Mesothelial cell of epicardium (in vitro differentiated cells): Measurements from ENCODE around the gene HUWE1. TPM values are rescaled to one million over a fixed set of nuclear protein-coding genes. Genes with fewer than 3 reads are reported as not detected.

Experiments used
- DNase-seq, 2 experiments: peaks; one replicate each; pipeline ENCODE4 v3.0.0; 2021; ENCODE audit warnings: low spot score in 2 of 2; ENCODE audit not compliant: unreplicated experiment in 2 of 2
- H3K27ac Mint-ChIP-seq: 2 replicates; pipeline ENCODE4 v1.8.0; 2021; ENCODE audit warnings: mixed read lengths
- H3K27me3 Mint-ChIP-seq: 2 replicates; pipeline ENCODE4 v1.8.0; 2021; ENCODE audit warnings: low read depth, mixed read lengths
- H3K36me3 Mint-ChIP-seq: 2 replicates; pipeline ENCODE4 v1.8.0; 2021; ENCODE audit warnings: mixed read lengths
- H3K4me1 Mint-ChIP-seq: 2 replicates; pipeline ENCODE4 v1.8.0; 2021; ENCODE audit warnings: mixed read lengths
- H3K4me3 Mint-ChIP-seq: 2 replicates; pipeline ENCODE4 v1.8.0; 2021; ENCODE audit warnings: mild to moderate bottlenecking, moderate library complexity, mixed read lengths
- H3K9me3 Mint-ChIP-seq: 2 replicates; pipeline ENCODE4 v1.8.0; 2021; ENCODE audit warnings: mixed read lengths
- CTCF ChIP-seq: fragments of 200-600 bp; sonication (generic); IDR thresholded peaks from one replicate; pipeline ENCODE4 v1.5.0; 2021; ENCODE audit warnings: antibody characterized with exemption; ENCODE audit not compliant: unreplicated experiment
- total RNA-seq: library from RNA; stranded (reverse); gene quantifications from 3 replicates; pipeline ENCODE4 v1.2.1, GENCODE V29; 2021

HUWE1 gene
- total RNA-seq, 1 donor from 2014 or later = 277 TPM

DNA sequence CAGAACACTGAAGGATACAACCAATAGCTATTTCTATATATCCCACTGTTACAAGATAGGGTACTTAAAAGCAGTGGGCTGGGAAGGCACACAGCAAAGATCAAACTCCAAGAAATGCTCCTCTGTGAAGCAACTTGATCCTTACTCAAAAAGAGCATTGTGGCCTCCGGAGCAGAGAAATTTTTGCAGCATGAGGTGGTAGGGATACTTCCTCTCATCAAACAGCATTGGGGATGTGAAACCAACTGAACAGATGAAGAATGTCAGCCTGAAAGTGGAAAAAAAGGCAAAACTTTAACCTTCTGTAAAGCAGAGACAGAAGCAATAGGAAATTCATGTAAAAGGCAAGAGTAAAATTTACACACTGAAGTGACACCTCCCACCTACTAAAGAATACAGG is 92.2 kb downstream of the HUWE1 start:
- no peak for DNase-seq
- no peak for TF ChIP-seq CTCF
- Mint-ChIP-seq H3K27ac (no peak overlapping the region), H3K9me3 (peaks cover 6% of the 10 kb centered on the region), H3K36me3 (peaks cover 30% of the 10 kb centered on the region), H3K4me1 (no peaks in the 10 kb centered on the region), H3K27me3 (no peaks in the 10 kb centered on the region), H3K4me3 (no peak overlapping the region)

GRCh38 chrX:53587795-53588420 is 98.6 kb downstream of the HUWE1 start:
- Mint-ChIP-seq H3K27ac (no peak overlapping the region), H3K9me3 (no peaks in the 10 kb centered on the region), H3K27me3 (no peaks in the 10 kb centered on the region), H3K36me3 (peaks cover 42% of the 10 kb centered on the region), H3K4me1 (no peaks in the 10 kb centered on the region), H3K4me3 (no peak overlapping the region)
- DNase-seq = no peak
- TF ChIP-seq CTCF = no peak

GRCh38 chrX:53584891-53585290 is 101.6 kb downstream of the HUWE1 start:
- Mint-ChIP-seq H3K4me3 (no peak overlapping the region), H3K27me3 (no peaks in the 10 kb centered on the region)

DNA sequence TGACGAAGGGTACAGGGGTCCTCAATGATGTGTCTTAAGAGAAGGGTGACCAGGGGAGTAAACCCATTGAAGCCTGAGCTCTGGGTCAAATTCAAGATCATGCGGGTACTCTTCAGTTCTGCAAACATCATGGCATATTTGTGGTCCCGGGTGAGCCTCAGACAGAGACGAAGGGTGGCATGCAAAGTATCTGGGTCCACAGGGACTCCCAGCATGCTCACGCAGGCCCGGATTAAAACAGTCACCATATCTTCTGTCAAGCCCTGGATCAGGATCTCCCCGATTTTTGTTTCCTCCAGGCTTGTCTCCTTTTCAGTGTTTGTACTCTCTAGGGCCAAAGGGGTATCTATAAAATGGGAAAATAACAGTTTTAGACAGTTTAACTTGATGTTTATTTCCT is 102.9 kb downstream of the HUWE1 start:
- H3K36me3 Mint-ChIP-seq = peaks cover 42% of the 10 kb centered on the region
- no peaks in the 10 kb centered on the region for H3K4me1 Mint-ChIP-seq
- DNase-seq = no peak

More at GRCh38 chrX:53584891-53585290, 101.6 kb downstream of the HUWE1 start:
- Mint-ChIP-seq H3K36me3 (peaks cover 53% of the 10 kb centered on the region), H3K4me1 (no peaks in the 10 kb centered on the region), H3K27ac (no peak overlapping the region), H3K9me3 (peaks cover 14% of the 10 kb centered on the region)
- DNase-seq = no peak
- TF ChIP-seq CTCF = no peak

DNA sequence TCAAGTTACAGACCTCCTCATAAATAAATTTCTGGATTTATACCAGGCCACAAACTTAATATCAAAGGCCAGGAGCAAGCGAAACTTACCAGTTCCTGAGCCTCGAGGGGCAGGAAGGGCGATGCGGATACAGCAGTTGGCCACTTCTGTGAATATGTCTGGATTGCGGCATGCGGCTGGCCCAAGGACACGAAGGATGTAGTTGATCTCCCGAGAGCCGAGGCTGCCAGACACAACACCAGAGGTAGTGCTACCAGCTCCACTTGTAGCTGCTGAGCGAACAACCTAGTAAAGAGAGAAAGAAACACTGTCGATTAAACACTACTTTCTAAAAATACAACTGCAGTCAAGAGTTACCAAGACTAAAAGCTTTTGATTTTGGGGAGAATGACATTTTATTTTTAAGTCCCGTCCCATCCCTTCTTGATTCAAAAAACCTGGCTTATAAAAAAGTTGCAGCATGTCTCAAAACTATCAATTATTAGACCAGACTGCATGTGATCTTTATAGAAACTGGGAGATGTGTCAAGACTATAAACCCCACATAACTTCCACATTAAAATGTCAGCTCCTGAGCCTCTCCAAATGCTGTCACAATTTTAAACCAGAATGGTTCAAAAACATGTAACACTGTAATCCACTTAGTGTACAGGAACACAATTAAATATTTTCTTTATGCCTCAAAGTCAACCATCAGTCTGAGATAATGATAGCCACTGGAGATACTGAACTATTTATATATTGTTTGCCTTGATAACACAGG is 105.6 kb downstream of the HUWE1 start:
- Mint-ChIP-seq H3K4me1 (no peaks in the 10 kb centered on the region), H3K36me3 (peaks cover 46% of the 10 kb centered on the region), H3K27me3 (no peaks in the 10 kb centered on the region), H3K9me3 (peaks cover 23% of the 10 kb centered on the region), H3K4me3 (no peak overlapping the region), H3K27ac (no peak overlapping the region)
- no peak for DNase-seq
- TF ChIP-seq CTCF = no peak

More for the DNA sequence above, 102.9 kb downstream of the HUWE1 start:
- Mint-ChIP-seq H3K4me3 (no peak overlapping the region), H3K27ac (no peak overlapping the region), H3K9me3 (peaks cover 15% of the 10 kb centered on the region), H3K27me3 (no peaks in the 10 kb centered on the region)
- no peak for TF ChIP-seq CTCF
